Panc1 (cell line): ENCODE measurements around the gene FXYD4.

Experiments used
- CTCF ChIP-seq: fragments of 450-650 bp; IDR thresholded peaks from 2 replicates; pipeline ENCODE4 v1.5.1; 2017; ENCODE audit warnings: mild to moderate bottlenecking
- POLR2AphosphoS5 ChIP-seq: IDR thresholded peaks from 2 replicates; pipeline ENCODE4 v1.6.1; 2012; ENCODE audit warnings: mild to moderate bottlenecking, low read depth, low read length, moderate library complexity
- REST ChIP-seq, 2 experiments: IDR thresholded peaks; 2 replicates each; pipeline ENCODE4 v1.6.1; 2011 to 2012; ENCODE audit warnings: low read depth in 2 of 2, control low read depth in 1 of 2, low read length in 1 of 2, mild to moderate bottlenecking in 1 of 2, moderate library complexity in 1 of 2; ENCODE audit not compliant: insufficient read depth in 1 of 2
- SIN3A ChIP-seq: IDR thresholded peaks from 2 replicates; pipeline ENCODE4 v1.6.1; 2012; ENCODE audit warnings: low read depth, mild to moderate bottlenecking, low read length, moderate library complexity, borderline replicate concordance; ENCODE audit not compliant: insufficient read depth
- TCF7L2 ChIP-seq: IDR thresholded peaks from 2 replicates; pipeline ENCODE4 v1.6.1; 2011; ENCODE audit warnings: mild to moderate bottlenecking, low read depth, low read length, inconsistent platforms

- TF ChIP-seq CTCF (no peak), POLR2AphosphoS5 (no peak), SIN3A (no peak), TCF7L2 (no peak), REST (IDR thresholded peaks at IDR 0.05; ENCODE audit: insufficient read depth in 1 of 2, low read depth in 2 of 2, low read length in 1 of 2) (no peak)
Observed at GRCh38 chr10:43339136-43339535, 32.3 kb upstream of the FXYD4 start.
